Stimulated activated CD8-positive, alpha-beta memory T cell treated with anti-CD3 and anti-CD28 coated beads, Interleukin-4, amount 100 ng/mL, for 24 hours (primary cell): ENCODE data around the gene PPID.
"Not testable (repeated sequence)": the region's sequence is repeated elsewhere in the genome, so short reads cannot be mapped to it uniquely, and the experiment has no call there.

Experiments
- DNase-seq: peaks from one replicate; pipeline ENCODE4 v3.0.0-alpha.2; 2020; ENCODE audit warnings: low read depth

Gene PPID

DNA sequence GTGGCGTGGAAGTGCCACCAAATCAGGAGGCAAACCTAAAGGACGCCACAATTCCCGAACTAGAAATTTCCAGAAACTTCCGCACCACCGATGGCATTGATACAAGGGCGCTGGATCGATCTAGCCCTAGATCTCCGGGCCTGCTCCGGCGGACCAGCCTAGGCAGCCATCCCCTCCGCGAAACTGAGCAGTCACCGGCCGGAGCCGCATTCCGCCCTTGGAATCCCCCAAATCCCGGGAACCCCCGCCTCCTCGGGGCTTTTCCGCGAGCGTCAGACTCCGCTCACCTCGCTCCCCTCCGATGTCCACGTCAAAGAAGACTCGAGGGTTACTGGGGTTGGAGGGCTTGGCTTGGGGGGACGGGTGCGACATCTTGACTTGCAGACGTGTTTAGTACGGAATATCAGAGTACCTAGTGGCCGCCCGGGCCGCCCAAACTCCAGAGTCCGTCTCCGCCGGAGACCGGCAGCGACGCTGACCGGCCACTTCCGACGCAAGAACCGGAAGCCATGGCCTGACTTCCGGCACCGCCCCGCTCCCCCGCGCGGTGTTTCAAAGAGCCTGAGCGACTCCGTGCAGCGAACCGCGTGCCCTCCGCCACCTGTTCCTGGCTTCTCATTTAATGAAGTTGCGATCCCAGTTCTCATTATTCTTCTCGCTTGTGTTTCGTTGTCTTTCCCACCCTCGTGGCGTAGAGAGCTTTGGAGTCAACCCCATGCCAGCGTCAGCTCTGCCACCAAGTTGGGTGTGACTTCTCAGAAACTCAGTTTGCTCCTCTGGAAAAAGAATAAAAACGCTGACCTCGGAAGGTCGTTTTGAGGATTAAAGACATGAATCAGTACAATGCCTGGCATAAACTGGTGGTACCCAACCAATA lies at the start of gene PPID:
Gene PPID (minus strand): TSS at position 480 of the 877 bp plus-strand sequence. CDS start 108 bp downstream, at position 372.
- peak; percentile 82 for DNase-seq

DNA sequence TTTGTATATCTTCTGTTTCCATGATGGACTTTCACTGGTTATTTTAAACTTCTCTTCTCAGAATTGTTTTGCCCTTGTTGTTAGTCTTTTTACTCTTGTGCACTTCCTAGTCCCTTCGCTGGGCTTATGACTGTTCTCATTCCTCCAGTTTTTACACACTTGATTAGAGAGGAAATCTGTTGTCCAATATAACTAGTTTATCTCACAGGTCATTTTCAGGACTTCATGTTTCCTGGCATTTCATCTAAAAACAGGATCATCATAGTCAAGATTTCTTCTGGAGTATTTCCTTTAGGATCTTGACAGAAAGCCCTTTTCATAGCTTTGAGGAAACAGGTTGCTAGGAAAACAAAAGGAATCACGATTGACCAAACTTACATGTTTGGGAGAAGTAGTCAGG lies 48.6 kb upstream of the PPID start:
- no peak for DNase-seq

DNA sequence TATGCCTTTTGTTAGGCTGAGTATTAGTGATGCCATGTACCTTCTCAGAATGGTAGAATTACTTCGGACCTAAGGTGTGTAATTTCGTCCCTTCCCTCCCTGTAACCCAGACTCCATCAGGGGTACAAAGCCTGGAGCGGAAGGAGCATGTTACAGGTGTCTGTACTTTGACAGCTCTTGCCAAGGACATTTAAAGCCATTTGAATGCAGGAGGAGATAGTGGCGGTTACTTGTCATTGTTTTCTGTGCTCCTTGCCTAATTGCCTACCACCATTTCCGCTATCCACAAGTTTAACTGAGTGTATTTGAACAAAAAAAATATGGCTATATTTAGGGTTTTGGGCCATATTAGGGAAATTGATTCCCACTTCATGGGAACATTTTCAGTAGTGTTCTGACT lies 47.5 kb upstream of the PPID start:
- no peak for DNase-seq

DNA sequence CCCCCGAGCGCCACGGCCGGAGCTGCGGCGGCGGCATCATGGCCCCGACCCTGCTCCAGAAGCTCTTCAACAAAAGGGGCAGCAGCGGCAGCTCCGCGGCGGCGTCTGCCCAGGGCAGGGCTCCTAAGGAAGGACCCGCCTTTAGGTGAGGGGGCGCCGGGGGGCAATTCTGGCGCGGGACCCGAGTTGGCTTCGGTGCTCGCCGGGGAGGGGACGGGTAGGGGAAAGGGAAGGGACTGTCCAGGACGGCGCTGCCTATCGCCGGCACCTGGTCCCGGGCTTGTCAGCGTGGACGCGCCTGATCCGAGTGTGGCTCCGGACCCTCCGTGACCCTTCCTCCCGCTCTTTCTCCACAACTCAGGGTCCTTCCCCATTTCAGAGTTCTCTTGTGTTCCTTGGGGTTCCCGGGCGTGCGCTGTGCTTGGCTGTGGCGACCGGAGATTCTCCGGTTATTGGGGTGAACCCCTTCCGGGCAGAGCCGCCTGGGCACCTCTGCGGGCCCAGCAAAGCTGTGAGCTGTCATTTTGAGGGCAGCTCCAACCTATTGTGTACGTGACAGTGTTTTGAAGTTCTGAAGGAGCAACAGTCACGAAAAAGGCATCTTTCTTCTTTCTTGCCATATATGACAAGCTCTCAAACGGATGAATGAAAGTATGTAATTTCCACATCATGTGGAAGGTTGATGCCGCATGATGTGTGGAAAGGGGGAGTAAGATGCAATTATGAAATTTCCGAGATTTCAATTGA lies 46.2 kb upstream of the PPID start:
- DNase-seq = peak; percentile 7

DNA sequence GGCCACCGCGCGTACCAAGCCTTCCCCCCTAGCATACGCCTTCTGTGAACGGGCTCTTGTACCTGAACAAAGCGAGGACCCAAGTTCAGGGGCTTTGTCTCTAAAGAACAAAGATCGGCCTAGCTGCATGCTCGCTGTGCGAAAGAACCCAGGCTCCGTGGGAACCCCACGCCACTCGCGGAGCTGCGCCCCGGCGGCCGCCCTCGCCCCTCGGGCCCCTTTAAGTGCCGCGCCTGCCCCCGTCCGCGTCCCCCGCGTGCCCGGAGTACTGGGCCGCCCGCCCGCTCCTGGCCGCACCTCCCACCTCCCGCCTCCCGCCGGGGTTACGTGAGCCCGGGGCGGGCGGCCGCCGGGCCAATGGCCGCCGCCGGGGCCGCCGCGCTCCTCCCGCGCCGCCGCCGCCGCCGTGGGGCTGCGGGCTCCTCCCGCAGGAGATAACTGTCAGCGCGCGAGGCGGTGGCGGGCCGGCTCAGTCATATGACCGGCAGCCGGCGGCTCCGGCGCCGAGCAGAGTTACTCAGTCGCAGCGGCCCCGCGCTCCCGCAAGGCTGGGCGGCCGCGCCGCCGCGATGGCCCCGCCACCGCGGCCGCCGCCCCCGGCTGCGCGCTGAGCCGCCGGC lies 45.5 kb upstream of the PPID start, which contains the start of gene FNIP2:
Gene FNIP2 (plus strand): TSS at position 472 of the 620 bp plus-strand sequence. CDS start 187 bp downstream, outside the sequence.
- peak; percentile 60 for DNase-seq

DNA sequence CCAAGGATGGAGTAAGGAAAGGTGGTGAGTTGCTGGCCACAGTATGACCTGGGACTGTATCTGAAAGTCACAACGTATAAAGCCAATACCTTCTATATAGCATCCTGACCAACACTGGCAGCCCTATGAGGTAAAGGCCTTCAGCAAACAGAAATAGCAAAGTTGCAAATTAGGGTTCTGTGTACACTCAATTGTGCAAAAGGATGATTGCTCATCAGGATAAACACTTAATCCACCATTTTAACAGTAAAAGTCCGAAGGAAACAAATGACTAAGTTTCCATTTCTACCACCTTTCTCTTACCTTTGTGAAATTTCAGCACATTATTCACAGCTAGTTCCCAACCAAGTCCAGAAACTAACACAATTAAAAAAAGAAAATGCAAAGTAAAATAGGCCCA lies 44.3 kb upstream of the PPID start:
- DNase-seq = no peak

DNA sequence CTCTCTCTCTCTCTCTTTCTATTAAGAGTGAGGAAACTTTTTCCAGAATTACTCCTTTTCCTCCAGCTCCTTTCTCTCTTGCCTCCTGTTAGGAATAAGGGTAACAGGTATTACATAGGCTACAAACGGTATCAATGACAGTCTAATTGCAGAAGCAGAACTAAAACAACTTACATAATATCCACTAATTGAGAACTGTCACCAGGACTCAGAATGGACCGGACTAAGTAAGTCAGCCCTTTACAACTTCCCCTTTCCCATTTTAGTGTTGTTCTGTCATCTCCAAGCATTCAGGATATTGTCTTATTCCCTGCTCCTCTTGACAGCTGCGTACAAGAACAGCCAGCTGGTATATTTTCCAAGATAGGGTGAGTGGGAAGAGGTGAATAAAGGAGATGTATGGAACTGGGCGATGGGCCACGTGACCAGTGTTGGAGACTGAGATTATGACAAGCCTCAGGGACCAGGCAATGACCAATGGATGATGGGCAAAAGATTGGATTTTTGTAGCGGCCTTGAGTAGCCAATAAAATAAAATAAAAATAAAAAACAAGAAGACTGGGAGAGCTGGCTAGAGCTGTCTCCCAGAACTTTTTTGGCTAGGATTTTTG lies 43.3 kb upstream of the PPID start:
- DNase-seq = no peak

DNA sequence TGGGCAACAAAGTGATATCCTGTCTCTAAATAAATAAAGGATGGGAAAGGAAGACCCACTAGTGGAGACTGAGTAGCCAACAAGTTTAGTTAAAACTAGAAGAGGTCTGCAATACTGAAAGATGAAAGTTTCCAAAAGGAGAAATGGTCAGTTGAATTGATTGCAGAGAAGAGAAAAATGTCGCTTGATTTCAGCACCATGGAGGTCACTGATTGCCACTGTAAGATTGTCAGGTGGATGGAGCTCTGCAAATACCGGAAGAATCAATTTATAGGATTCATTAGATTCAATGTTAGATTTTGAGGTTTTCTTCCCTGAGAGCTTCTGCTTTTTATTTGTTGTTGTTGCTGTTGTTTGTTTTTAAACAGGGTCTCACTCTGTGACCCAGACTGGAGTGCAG lies 40.3 kb upstream of the PPID start:
- DNase-seq = no peak

DNA sequence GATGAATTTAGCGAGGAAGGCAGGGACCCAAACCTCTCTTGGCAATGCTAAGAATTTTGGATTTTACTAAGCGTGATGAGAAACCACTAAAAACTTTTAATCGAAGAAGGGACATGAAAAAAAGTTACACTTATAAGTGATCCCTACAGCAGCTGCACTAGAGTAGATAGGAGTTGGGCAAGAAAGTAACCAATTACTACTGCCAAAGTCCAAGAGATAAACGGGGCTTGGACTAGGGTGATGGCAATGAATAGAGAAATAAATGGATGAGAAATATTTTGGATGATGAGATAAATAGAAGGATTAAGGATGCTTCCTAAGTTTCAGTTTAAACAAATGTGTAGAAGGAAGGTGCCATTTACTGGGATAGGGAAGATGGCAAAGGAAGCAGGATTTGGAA lies 39.4 kb upstream of the PPID start:
- no peak for DNase-seq

DNA sequence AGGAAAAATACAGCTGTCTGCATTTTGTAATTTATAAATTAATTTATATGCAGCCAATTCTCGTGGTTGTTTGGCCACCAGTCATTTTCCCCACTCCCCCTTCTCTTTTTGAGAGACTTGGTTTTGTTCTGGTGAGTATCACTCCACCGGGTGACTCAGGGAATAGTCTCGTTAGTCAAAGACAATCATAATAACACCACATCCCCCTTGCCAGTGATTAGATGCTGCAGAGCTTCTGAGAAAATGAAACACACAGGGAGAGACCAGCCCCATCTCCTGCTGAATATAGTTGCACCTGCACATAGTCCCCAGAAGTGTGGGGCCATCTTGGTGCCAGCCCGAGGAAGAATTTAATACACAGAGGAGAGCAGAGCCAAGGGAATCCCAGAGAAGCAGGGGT lies 37.7 kb upstream of the PPID start:
- DNase-seq = no peak

DNA sequence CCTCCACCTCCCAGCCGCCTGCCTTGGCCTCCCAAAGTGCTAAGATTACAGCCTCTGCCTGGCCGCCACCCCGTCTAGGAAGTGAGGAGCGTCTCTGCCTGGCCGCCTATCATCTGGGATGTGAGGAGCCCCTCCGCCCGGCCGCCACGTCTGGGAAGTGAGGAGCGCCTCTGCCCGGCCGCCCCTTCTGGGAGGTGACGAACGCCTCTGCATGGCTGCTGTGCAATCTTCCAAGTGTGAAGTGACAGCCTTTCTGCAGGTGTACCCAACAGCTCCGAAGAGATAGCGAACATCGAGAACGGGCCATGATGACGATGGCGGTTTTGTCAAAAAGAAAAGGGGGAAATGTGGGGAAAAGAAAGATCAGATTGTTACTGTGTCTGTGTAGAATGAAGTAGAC lies 36.3 kb upstream of the PPID start:
- not testable (repeated sequence) for DNase-seq

DNA sequence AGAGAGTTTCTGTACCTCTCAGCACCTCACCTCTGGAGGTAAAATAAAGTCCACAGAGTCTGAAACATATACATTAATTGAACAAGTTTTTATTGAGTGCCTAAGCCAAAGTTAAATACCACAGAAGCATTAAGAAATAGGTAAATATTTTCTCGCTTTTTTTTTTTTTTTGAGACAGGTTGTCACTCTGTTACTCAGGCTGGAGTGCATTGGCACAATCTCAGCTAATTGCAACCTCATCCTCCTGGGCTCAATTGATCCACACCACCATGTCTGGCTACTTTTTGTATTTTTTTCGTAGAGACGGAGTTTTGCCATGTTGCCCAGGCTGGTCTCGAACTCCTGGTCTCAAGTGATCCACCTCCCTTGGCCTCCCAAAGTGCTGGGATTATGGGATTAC lies 35.5 kb upstream of the PPID start:
- DNase-seq = no peak

DNA sequence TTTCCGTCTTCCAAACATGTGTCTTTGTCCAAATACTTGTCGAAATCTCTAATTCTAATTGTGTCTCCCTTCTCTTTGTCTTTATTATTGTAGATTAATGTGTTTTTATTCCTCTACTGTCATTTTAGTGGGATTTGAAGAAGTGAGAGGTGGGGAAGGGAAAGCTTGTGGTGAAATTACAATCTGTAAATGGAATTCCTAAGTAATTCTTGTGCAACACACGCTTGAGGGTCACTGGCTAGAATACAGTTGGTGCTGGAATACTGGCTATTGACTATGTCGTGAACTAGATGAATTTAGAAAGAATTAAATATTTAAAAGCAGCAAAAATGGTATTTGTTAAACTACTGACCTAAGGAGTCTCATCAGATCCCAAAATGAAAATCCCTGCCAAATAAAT lies 34.9 kb upstream of the PPID start:
- DNase-seq = no peak

DNA sequence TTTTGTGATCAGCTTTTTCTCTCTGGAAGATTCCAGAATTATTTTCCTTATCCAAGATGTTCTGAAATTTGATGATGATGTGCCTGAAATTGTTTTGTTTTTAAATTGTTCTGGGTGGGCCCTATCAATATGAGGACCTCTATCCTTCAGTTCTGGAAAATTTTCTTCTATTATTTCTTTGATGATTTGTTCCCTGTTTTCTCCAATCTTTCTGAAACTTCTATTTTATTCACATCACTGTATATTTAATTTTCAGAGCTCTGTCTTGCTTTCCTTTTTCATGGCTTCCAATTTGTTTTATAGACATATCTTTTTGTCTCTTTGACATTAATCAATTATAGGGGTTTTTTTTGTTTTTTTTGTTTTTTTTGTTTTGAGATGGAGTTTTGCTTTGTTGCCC lies 33.4 kb upstream of the PPID start:
- DNase-seq = no peak

DNA sequence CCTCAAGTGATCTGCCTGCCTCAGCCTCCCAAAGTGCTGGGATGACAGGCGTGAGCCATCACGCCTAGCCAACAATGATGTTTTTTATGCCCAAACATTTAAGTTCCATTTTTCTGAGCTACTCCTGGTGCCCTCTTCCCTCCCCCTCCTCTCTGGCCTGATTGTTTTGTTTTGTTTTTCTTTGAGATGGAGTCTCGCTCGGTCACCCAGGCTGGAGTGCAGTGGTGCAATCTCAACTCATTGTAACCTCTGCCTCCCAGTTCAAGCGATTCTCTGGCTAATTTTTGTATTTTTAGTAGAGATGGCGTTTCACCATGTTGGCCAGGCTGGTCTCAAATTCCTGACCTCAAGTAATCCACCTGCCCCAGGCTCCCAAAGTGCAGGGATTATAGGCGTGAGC lies 32.6 kb upstream of the PPID start:
- DNase-seq = not testable (repeated sequence)

DNA sequence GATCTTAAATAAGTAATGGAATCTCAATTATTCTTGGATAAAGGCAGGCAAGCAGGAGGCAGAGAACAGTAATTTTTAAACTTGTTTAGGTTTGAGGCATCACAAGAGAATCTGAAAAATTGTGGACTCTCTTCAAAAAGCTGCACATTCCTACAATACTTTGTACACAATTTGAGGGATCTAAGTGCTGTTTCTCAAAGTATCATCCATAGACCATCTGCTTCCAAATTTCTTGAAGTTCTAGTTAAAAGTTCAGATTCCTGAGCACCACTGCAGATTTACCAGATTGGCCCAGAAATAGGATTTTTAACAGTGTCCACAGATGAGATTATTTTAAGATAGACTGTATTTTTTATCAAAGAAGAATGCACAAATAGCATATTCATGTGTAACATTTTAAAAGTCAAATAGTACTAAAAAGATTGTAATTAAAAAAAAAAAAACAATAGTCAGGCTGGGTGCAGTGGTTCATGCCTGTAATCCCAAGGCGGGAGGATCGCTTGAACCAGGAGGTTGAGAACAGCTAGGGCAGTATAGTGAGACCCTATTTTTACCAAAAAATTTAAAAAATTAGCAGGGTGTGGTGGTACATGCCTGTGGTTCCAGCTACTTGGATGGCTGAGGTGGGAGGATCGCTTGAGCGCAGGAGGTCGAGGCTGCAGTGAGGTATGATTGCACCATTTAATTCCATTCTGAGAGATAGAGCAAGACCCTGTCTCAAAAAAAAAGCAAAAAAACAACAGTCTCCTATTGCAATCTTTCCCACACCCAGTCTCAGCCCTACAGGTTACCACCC lies 31.4 kb upstream of the PPID start:
- no peak for DNase-seq

DNA sequence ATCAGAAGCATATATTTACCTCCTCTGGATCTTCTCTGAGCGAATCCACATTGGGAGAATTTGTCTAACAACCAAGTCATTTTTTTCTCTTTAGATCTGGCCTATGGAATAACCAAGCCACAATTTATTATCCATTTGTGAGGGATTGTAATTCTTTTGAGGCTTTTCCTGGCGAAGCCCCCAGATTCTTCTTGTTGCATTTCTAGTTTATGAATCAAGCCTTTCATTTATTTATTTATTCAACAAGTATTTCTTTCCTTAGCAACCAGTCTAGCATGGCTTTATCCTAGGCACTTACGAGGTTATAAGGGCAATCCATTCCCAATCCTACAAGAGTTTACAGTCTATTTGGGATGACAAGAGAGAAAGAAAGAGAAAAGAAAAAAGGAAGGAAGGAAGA lies 27.2 kb upstream of the PPID start:
- DNase-seq = no peak

DNA sequence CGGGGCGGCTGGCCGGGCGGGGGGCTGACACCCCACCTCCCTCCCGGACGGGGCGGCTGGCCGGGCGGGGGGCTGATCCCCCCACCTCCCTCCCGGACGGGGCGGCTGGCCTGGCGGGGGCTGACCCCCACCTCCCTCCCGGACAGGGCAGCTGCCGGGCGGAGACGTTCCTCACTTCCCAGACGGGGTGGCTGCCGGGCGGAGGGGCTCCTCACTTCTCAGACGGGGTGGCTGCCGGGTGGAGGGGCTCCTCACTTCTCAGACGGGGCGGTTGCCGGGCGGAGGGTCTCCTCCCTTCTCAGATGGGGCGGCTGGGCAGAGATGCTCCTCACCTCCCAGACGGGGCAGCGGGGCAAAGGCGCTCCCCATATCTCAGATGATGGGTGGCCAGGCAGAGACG lies 23.3 kb upstream of the PPID start:
- not testable (repeated sequence) for DNase-seq

DNA sequence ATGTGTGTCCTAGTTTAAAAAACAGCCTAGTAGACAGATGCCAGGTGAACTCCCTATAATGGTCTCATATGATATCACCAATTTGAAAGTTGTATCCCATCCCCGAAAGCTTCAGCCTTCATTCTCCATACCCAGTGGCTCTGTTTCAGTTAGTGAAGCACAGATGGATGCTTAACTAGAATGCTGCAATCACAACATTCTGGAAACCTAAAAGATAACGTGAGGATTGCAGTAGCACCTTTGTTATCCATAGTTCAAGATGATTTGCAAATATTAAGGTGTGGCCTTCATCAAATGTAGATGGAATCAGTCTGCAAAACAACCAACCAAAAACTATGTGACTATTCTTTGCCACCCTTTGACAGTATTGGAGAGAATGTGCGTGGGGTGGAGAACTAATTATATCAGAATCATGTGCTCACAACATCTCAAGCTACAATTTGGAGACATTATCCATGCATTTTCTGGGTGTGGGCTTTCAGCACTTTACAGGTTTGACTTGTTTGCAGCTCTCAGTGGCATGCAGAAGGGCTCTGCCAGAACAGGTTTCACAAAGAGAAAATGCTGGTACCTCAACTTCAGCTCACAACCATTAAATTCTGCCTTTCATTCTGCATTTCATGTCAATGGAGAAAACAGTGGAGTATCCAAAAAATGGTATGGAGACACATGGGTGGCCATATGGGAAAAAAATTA lies 18.3 kb upstream of the PPID start:
- no peak for DNase-seq

DNA sequence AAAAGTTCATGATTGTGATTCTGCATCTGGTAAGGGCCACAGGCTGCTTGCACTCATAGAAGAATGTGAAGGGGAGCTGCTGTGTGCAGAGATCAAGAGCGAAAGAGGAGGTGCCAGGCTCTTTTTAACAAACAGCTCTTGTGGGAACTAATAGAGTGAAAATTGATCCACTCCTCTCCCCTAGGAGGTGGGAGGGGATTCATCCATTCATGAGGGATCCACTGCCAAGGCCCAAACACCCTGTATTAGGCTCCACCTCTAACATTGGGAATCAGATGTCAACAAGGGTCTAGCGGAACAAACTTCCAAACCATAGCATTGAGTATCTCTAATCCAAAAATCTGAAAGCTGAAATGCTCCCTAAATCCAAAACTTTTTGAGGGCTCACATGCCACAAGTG lies 16.4 kb upstream of the PPID start:
- no peak for DNase-seq

DNA sequence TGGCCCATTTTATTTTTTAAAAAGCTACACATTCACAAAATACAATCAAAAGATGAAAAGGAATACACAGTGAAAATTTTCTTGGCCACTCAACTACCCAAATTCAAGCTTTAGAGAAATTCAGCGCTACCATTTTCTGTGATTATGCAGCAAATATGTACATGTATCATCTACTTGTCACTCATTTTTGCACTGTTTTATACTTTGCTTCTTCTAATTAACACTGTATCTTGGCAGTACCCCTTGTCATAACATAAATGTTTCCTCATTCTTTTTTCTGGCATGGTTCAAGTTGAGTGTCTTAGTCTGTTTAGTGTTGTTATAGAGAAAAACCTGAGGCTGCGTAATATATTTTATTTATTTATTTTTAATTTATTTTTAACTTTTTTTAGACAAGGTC lies 15.7 kb upstream of the PPID start:
- no peak for DNase-seq
